Raji (cell line): ENCODE results near the gene TECPR2.

Experiments
- POLR2A ChIP-seq: IDR thresholded peaks from 2 replicates; pipeline ENCODE4 v1.6.1; 2011; ENCODE audit warnings: low read depth, low read length, control low read depth; ENCODE audit not compliant: insufficient read depth

Gene TECPR2

DNA sequence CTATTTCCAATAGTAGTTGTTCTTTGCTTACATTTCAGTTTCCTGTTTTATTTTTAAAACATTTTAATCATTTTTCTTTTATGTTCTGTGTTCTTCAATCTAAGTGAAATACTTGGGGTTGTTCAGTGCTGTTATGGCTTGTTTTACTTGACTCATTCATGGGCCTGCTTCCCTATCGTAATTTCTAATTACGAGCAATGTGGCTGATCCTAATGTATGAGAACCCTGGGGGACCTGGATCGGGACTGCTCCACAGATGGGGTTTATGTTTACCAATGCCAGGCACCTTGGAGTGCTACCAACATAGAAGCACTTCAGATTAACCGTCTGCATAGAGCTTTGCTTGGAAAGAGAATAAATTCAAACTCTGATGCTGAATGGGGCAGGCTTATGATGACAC is 29.8 kb downstream of the TECPR2 start:
- TF ChIP-seq POLR2A = no peak

- no peak for TF ChIP-seq POLR2A
Observed at GRCh38 chr14:102394717-102395375, 32.1 kb downstream of the TECPR2 start.

- TF ChIP-seq POLR2A = no peak
Observed at GRCh38 chr14:102396521-102396920, 33.8 kb downstream of the TECPR2 start.

DNA sequence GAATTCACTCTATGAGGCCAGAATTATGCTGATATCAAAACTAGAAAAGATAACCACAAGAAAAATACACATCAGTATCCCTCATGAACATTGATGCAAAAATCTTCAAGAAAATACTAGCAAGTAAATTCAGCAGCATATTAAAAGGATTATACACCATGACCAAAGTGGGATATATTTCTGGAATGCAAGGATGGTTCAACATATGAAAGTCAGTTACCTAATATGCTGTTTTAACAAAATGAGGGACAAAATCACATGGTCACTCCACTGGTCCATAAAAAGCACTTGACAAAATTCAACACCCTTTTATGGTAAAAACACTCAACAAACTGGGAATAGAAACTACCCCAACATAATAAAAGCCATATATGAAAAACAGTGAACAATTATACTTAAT is 40.3 kb downstream of the TECPR2 start:
- no peak for TF ChIP-seq POLR2A

GRCh38 chr14:102407258-102407657 is 44.5 kb downstream of the TECPR2 start:
- no peak for TF ChIP-seq POLR2A

GRCh38 chr14:102408724-102409123 is 46.0 kb downstream of the TECPR2 start:
- TF ChIP-seq POLR2A = no peak

DNA sequence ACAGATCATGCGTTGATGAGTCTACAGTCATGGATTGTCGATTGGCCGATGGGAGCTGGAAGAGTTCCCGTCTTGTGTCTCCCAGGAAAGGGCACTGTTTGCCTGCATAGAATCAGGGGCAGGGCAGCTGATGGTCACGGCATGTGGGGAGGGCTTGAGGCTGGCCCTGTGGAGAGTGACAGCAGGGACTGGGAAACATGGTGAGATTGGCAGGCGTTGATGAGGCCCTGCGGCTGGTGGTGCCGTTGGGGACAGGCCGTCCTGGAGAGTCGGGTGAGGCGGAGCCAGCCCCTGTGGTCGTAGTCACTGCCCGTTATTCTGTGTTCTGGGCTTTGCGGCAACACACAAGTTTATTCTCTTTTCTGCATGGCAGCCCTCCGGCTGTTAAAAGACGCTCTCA is 52.9 kb downstream of the TECPR2 start:
- TF ChIP-seq POLR2A = no peak

DNA sequence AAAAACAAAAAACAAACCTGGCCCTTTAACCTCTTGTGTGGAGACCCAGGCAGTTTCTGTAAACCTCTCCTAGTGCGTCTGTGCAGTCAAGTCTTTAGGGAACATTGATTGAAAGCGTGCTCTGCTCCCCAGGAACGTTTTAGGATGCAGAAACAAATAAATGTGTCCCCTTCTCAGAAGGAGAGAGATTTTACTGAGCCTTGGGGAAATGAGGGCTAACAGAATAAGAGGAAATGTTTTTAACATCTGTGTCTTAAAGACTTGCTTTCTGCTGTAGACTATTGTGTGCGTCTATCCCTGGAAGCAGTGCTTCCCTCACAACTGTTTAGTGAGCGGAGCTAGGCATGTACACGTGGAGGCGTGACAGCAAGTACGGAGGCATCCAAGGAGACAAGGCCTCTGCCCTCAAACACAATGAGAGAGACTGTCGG is 54.3 kb downstream of the TECPR2 start:
- no peak for TF ChIP-seq POLR2A

DNA sequence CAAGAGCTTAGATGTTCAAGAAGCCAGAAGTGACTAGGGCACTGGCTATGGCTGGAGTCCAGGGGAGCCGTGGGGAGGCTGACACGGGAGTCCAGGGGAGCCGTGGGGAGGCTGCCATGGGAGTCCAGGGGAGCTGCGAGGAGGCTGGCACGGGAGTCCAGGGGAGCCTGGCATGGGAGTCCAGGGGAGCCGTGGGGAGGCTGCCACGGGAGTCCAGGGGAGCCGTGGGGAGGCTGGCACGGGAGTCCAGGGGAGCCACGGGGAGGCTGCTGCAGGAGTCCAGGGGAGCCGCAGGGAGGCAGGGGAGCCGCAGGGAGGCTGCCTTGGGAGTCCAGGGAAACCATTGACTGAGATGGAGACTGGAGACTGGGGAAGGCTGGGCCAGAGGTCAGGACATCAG is 54.9 kb downstream of the TECPR2 start:
- no peak for TF ChIP-seq POLR2A

GRCh38 chr14:102418169-102418852 is 55.6 kb downstream of the TECPR2 start:
- no peak for TF ChIP-seq POLR2A

DNA sequence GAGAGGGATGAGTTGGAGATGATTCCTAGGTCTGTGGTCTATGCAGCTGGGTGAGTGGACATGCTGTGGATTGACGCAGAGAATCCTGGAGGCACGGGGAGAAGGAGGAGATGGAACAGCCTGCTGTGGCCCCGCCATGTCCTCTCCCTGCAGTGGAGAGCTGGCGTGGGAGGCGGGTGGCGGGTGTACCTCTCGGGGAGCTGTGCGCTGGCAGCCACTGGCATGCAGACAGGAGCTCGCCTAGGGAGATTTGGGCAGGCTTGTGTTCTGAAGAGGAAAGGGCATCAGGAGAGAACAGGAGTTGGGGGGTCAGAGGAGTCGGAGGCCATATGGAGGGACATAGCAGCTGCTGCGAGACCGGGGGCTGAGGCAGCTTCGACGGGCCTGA is 56.1 kb downstream of the TECPR2 start:
- no peak for TF ChIP-seq POLR2A

DNA sequence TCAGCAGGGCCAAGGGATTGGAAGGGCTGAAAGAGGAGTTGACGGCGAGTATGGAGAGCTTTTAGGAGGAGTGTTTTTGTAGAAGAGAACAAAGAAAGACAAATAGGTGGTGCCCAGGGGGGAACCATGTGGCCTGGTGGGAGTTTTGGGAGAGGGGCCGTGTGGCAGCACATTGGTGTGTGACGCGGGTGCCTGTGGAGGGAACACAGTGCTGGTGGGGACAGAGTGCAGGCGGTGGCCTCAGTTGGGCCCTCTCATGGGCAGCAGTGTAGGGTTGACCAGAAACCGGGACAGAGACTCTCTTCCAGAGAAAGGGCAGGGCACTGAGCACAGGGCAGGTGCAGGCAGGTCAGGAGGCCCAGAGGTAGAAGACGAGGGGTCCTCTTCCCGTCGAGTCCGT is 56.5 kb downstream of the TECPR2 start:
- TF ChIP-seq POLR2A = no peak

- no peak for TF ChIP-seq POLR2A
Observed at GRCh38 chr14:102419716-102420115, 57.0 kb downstream of the TECPR2 start.

- TF ChIP-seq POLR2A = no peak
Observed at GRCh38 chr14:102421411-102422057, 58.8 kb downstream of the TECPR2 start.

DNA sequence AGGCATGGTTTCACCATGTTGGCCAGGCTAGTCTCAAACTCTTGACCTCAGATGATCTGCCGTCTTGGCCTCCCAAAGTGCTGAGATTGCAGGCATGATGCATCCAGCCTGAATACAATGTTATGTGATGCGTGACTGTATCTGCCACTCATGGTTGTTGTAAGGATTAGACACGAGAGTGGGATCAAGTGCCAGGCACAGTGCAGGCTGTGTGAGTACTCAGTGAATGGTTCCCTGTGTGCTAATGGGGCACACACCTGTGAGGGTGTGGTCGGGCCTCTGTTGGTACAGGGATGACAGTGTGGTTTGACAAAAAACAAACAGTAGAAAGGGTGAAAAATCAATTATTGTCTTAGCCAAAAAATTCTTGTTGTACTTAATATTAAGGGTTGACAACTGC is 61.8 kb downstream of the TECPR2 start:
- no peak for TF ChIP-seq POLR2A

- no peak for TF ChIP-seq POLR2A
Observed at GRCh38 chr14:102424923-102425322, 62.2 kb downstream of the TECPR2 start.

GRCh38 chr14:102426796-102427195 is 64.1 kb downstream of the TECPR2 start:
- no peak for TF ChIP-seq POLR2A

DNA sequence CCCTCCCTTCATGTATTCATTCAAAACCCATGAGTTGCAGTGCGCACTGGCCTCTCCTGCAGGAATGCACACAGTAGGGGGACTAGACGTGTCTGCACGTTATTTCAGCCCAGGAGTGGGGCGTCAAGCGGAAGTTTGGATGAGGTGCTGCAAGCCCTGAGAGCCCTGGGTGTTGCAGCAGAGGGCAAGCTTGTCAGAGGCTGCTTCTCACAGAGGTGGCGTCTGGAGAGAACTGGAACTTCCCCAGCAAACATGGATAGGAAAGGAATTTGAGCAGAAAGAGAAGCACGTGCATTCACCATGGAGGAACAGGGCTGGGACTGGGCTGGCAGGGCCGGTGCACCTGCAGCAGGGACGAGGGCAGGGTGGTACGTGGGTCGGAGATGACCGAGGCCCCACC is 64.9 kb downstream of the TECPR2 start:
- no peak for TF ChIP-seq POLR2A
